Upper lobe of right lung (tissue), 1 donor: ENCODE measurements around the gene ORMDL3. TPM values are rescaled to one million over a fixed set of nuclear protein-coding genes. Genes with fewer than 3 reads are reported as not detected.

Experiments
- ATAC-seq: fragments of 200-7000 bp; cut with Tn5 transposase; one replicate; pipeline ENCODE4 v1.9.1; 2020; ENCODE audit warnings: mild to moderate bottlenecking, moderate library complexity
- DNase-seq: peaks from one replicate; pipeline ENCODE4 v3.0.0-alpha.2; 2020
- H3K27ac ChIP-seq: fragments of 200-600 bp; one replicate; pipeline ENCODE4 v1.8.0; 2022
- H3K27me3 ChIP-seq: fragments of 200-600 bp; one replicate; pipeline ENCODE4 v1.8.0; 2022; ENCODE audit warnings: mild to moderate bottlenecking
- H3K36me3 ChIP-seq: fragments of 200-600 bp; one replicate; pipeline ENCODE4 v1.8.0; 2022
- H3K4me1 ChIP-seq: fragments of 200-600 bp; one replicate; pipeline ENCODE4 v1.8.0; 2022
- H3K4me3 ChIP-seq: fragments of 200-600 bp; one replicate; pipeline ENCODE4 v1.8.0; 2022; ENCODE audit warnings: mild to moderate bottlenecking
- H3K9me3 ChIP-seq: fragments of 200-600 bp; one replicate; pipeline ENCODE4 v1.8.0; 2022
- intact Hi-C: fragments of 100-400 bp; cut with DNase I; formaldehyde crosslinking; loops from one replicate; pipeline ENCODE4 v1.11.0; 2022
- long read RNA-seq: library from polyadenylated mRNA; unstranded; transcript quantifications from one replicate; pipeline ENCODE4 v2.0.0, GENCODE V29; 2021
- total RNA-seq: library from RNA; stranded (reverse); fragmentation: NEBNext Ultra II Directional; extraction: Animal tissue kit (Norgen Biotek cat#: 25700); gene quantifications from one replicate; pipeline ENCODE4 v1.2.1, GENCODE V29; 2021
- TF ChIP-seq, protein P1 (sequence below): fragments of 200-600 bp; IDR thresholded peaks from one replicate; pipeline ENCODE4 v1.8.0; 2022; ENCODE audit warnings: antibody characterized with exemption
- donor health status: DM: no; HTN: yes; CAD: no; lungs with severe emphysema.

The ORMDL3 gene, protein sequence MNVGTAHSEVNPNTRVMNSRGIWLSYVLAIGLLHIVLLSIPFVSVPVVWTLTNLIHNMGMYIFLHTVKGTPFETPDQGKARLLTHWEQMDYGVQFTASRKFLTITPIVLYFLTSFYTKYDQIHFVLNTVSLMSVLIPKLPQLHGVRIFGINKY
- 70.3 TPM for total RNA-seq
- long read RNA-seq, transcript ORMDL3-201 (4 exons, 2,111 nt) = major isoform, 5 of 12 reads
- long read RNA-seq, partial matches to known transcripts = 0 of 12 reads
- long read RNA-seq, other reads (novel, unspliced or antisense) = 4 of 12 reads

DNA sequence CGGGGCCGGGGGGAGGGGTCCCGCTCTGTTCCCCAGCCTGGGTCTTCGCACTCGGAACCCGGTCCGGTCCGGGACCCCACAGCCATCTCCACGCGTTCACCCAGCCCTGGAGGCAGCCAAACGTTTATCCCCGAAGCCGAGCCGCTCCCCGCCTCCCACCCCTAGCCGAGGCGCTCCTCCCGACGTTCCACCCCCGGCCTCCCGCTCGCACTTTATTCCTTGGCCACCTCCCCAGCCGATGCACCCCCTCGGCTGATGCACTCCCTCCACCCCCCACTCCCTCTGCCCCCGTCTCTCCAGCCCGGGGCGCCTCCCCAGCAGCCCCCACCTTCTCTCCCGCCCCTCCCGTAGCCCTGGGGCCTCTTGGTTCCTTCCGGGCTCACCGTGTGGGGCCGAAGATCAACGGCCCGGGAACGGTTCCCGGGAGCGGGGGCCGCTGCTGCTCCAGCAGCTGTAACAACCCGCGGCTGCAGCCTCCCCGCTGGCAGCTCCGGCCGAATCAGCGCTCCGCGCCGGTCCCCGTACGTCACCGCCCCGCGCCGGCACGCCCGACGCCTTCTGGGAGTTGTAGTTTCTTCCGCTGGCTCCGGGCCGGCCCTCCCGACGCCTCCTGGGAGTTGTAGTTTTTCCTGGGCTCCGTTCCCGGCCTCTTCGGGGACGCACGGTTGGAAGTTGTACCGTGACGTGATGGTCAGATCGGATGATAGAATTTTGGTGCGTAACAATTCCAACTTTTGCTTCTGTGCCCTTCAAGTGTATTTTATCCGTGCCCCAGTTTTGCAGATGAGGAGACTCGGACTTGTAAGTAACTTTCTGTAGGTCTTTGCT lies at the start of gene ORMDL3, which contains the start of gene LRRC3C:
Gene ORMDL3, minus strand, starts transcription at position 501 of the 828 bp plus-strand sequence. CDS start 3,398 bp downstream, outside the sequence.
Gene LRRC3C, plus strand, starts transcription at position 632 of the 828 bp plus-strand sequence. CDS start 13,792 bp downstream, outside the sequence.
- H3K27me3 ChIP-seq = no peaks in the 10 kb centered on the region
- no peaks in the 10 kb centered on the region for H3K9me3 ChIP-seq
- TF ChIP-seq, protein P1, sequence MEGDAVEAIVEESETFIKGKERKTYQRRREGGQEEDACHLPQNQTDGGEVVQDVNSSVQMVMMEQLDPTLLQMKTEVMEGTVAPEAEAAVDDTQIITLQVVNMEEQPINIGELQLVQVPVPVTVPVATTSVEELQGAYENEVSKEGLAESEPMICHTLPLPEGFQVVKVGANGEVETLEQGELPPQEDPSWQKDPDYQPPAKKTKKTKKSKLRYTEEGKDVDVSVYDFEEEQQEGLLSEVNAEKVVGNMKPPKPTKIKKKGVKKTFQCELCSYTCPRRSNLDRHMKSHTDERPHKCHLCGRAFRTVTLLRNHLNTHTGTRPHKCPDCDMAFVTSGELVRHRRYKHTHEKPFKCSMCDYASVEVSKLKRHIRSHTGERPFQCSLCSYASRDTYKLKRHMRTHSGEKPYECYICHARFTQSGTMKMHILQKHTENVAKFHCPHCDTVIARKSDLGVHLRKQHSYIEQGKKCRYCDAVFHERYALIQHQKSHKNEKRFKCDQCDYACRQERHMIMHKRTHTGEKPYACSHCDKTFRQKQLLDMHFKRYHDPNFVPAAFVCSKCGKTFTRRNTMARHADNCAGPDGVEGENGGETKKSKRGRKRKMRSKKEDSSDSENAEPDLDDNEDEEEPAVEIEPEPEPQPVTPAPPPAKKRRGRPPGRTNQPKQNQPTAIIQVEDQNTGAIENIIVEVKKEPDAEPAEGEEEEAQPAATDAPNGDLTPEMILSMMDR = no peak
- peak; percentile 94 for ATAC-seq
- H3K27ac ChIP-seq = peak within 1 kb of the TSS; percentile 93
- intact Hi-C loops = no loop called here
- peak; percentile 97 for DNase-seq
- H3K4me3 ChIP-seq = peak within 1 kb of the TSS; percentile 83
- peaks cover 19% of the 10 kb centered on the region for H3K36me3 ChIP-seq
- H3K4me1 ChIP-seq = peaks cover 34% of the 10 kb centered on the region

DNA sequence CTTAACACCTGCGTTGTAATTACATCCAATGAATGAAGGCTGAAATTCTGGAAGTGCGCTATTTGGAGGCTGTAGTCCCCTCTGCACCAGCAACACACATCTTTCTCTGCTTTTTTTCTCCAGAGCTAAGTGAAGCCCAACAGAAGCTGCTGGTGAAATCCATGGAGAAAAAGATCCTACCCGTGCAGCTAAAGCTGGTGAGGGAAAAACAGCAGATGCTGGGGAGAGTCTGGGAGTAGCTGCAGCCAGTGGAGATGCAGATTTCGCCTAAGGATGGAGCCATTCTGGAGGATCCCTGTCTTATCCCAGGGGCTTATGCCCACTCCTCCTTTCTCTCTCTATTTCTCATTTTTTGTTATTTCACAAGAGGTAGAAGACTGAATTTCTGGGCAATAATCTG lies 48.4 kb upstream of the ORMDL3 start:
- DNase-seq = no peak
- ATAC-seq = no peak
- TF ChIP-seq, protein P1 = no peak
- intact Hi-C loops = no loop called here
- H3K27ac ChIP-seq = no peak overlapping the region
- H3K27me3 ChIP-seq = no peaks in the 10 kb centered on the region
- H3K36me3 ChIP-seq = no peaks in the 10 kb centered on the region
- peaks cover 10% of the 10 kb centered on the region for H3K4me1 ChIP-seq
- no peaks in the 10 kb centered on the region for H3K9me3 ChIP-seq
- no peak overlapping the region for H3K4me3 ChIP-seq

DNA sequence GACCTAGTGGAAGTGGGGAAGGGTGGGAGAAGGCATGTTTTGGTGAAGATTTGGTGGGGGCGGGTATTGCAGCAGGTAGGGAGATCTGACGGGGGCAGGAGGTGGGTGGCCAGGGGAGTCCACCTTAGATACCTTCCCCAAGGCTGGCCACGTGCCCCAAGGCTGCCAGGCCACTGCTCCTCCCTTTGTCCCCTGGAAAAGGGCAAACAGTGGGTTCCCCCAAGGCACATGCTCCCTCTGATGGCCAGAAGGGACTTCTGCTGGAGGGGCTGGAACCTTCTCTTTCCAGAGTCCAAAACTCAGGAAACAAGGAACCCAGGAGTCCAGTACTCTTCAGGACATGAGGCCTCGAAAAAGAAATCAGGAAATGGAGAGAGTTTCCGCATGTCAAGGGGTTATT lies 47.0 kb upstream of the ORMDL3 start:
- ATAC-seq (no peak), DNase-seq (no peak)
- no peak overlapping the region for H3K27ac ChIP-seq
- no peak overlapping the region for H3K4me3 ChIP-seq
- peaks cover 3% of the 10 kb centered on the region for H3K4me1 ChIP-seq
- intact Hi-C loops = no loop called here
- H3K27me3 ChIP-seq = no peaks in the 10 kb centered on the region
- no peaks in the 10 kb centered on the region for H3K9me3 ChIP-seq
- H3K36me3 ChIP-seq = no peaks in the 10 kb centered on the region
- TF ChIP-seq, protein P1 = no peak

DNA sequence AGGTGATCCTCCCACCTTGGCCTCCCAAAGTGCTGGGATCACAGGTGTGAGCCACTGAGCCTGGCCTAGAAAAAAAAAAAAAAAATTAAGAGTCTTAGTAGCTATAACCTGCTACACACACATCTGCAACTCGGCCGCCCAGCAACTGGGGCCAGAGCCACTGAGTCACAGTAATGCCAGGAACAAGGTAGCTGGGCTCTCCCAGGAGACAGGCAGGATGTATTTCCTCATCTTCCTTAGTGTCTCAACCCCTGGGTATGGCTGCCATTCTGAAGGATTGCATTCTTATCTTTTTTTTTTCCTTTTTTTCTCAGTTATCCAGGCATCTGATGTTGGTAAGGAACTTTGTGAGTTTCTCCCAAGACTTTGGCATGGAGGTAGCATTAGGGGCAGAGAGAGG lies 46.1 kb upstream of the ORMDL3 start:
- intact Hi-C loops = no loop called here
- H3K36me3 ChIP-seq = no peaks in the 10 kb centered on the region
- H3K9me3 ChIP-seq = no peaks in the 10 kb centered on the region
- DNase-seq (no peak), ATAC-seq (no peak)
- no peak overlapping the region for H3K27ac ChIP-seq
- no peaks in the 10 kb centered on the region for H3K4me1 ChIP-seq
- no peak overlapping the region for H3K4me3 ChIP-seq
- no peaks in the 10 kb centered on the region for H3K27me3 ChIP-seq
- TF ChIP-seq, protein P1 = no peak

DNA sequence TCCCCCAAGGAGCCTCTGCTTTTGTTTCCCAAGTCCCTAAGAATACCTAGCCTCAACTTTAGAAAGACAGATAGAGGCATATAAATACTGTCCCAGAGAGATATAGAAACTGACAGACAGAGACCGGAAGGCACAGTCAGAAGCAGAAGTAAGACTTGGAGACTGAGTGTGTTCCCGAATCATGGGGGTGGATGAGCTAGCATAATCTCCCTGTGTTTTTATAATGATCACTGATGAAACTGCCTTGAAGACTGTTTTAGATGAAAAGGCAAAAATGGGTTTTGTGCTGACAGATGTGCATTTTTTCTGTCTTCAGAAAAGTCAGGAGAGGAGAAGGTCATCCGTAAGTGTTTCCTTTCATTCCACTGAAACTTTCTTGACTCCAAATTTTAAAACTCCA lies 44.9 kb upstream of the ORMDL3 start:
- intact Hi-C loops = no loop called here
- TF ChIP-seq, protein P1 = no peak
- ATAC-seq (peak; percentile 64), DNase-seq (no peak)
- Histone ChIP-seq H3K27me3 (no peaks in the 10 kb centered on the region), H3K4me3 (no peak overlapping the region), H3K36me3 (no peaks in the 10 kb centered on the region), H3K4me1 (no peaks in the 10 kb centered on the region), H3K27ac (no peak overlapping the region), H3K9me3 (no peaks in the 10 kb centered on the region)
